CD14-positive monocyte (primary cell): Measurements from ENCODE around the gene CCDC38. TPM values are rescaled to one million over a fixed set of nuclear protein-coding genes. Genes with fewer than 3 reads are reported as not detected.

Experiments used
- DNase-seq, 3 donors: peaks; one replicate each; pipeline ENCODE4 v3.0.0-alpha.2; 2011 to 2022
- H2AFZ ChIP-seq: 2 replicates; pipeline ENCODE4 v1.6.0; 2012; ENCODE audit warnings: mild to moderate bottlenecking, low read depth, low read length, inconsistent platforms; ENCODE audit not compliant: insufficient read depth, poor library complexity, severe bottlenecking
- H3K27ac ChIP-seq, 2 donors: 1 replicate in 1 of 2; 2 replicates in 1 of 2; pipeline ENCODE4 v1.5.1; 2012 to 2013; ENCODE audit warnings: low read length in 2 of 2, control low read depth in 1 of 2, inconsistent platforms in 1 of 2, low read depth in 1 of 2, mild to moderate bottlenecking in 1 of 2
- H3K27me3 ChIP-seq, 2 donors: one replicate each; pipeline versions ENCODE4 v1.6.0 to v1.6.1; 2011 to 2013; ENCODE audit warnings: low read length in 2 of 2; ENCODE audit not compliant: control insufficient read depth in 2 of 2, insufficient read depth in 2 of 2
- H3K36me3 ChIP-seq, 2 donors: replicated peaks in 1 of 2; 1 replicate in 1 of 2; 2 replicates in 1 of 2; pipeline versions ENCODE4 v1.5.1 to v1.6.1; 2012 to 2013; ENCODE audit warnings: low read length in 2 of 2, control low read depth in 1 of 2, inconsistent platforms in 1 of 2, mild to moderate bottlenecking in 1 of 2; ENCODE audit not compliant: insufficient read depth in 2 of 2, control insufficient read depth in 1 of 2
- H3K4me1 ChIP-seq, 2 donors: 1 replicate in 1 of 2; 2 replicates in 1 of 2; pipeline versions ENCODE4 v1.5.1 to v1.6.1; 2012 to 2013; ENCODE audit warnings: low read length in 2 of 2, control low read depth in 1 of 2, inconsistent platforms in 1 of 2, mild to moderate bottlenecking in 1 of 2, moderate library complexity in 1 of 2; ENCODE audit not compliant: insufficient read depth in 2 of 2, control insufficient read depth in 1 of 2
- H3K4me2 ChIP-seq: replicated peaks from 2 replicates; pipeline ENCODE3; 2012; ENCODE audit warnings: low read length, moderate library complexity, mild to moderate bottlenecking; ENCODE audit not compliant: poor library complexity, severe bottlenecking; ENCODE audit errors: extremely low read depth
- H3K4me3 ChIP-seq, 3 experiments: fragments of 200-600 bp in 1 of 3; sonication (generic) in 1 of 3; replicated peaks in 1 of 3; 1 replicate in 2 of 3; 2 replicates in 1 of 3; pipeline ENCODE4 v1.5.1; 2011 to 2013; ENCODE audit warnings: low read length in 3 of 3, mild to moderate bottlenecking in 3 of 3, control low read depth in 2 of 3, low read depth in 2 of 3, inconsistent platforms in 1 of 3, moderate library complexity in 1 of 3
- H3K79me2 ChIP-seq: 2 replicates; pipeline ENCODE4 v1.6.0; 2012; ENCODE audit warnings: mild to moderate bottlenecking, control low read depth, inconsistent platforms, low read length, moderate library complexity; ENCODE audit not compliant: insufficient read depth
- H3K9ac ChIP-seq: 2 replicates; pipeline ENCODE4 v1.6.0; 2017; ENCODE audit warnings: low read length, mild to moderate bottlenecking; ENCODE audit not compliant: insufficient read depth, poor library complexity, severe bottlenecking
- H3K9me3 ChIP-seq, 2 donors: replicated peaks in 1 of 2; 1 replicate in 1 of 2; 2 replicates in 1 of 2; pipeline versions ENCODE4 v1.5.1 to v1.6.1; 2012 to 2013; ENCODE audit warnings: low read length in 2 of 2, control low read depth in 1 of 2; ENCODE audit not compliant: control insufficient read depth in 1 of 2, insufficient read depth in 1 of 2
- H4K20me1 ChIP-seq: 2 replicates; pipeline ENCODE4 v1.6.0; 2012; ENCODE audit warnings: mild to moderate bottlenecking, low read length, control low read depth, moderate library complexity; ENCODE audit not compliant: insufficient read depth
- H3K27ac Mint-ChIP-seq, 7 donors: one replicate each; pipeline ENCODE4 v1.8.0; 2020; ENCODE audit warnings: mild to moderate bottlenecking in 7 of 7, mixed read lengths in 7 of 7, moderate library complexity in 6 of 7, inconsistent platforms in 2 of 7
- H3K27me3 Mint-ChIP-seq, 3 donors: one replicate each; pipeline ENCODE4 v1.8.0; 2021 to 2022; ENCODE audit warnings: low read depth in 3 of 3, mild to moderate bottlenecking in 3 of 3, mixed read lengths in 3 of 3, moderate library complexity in 3 of 3, inconsistent platforms in 1 of 3
- H3K36me3 Mint-ChIP-seq, 2 donors: one replicate each; pipeline ENCODE4 v1.8.0; 2020; ENCODE audit warnings: mixed read lengths in 2 of 2, inconsistent platforms in 1 of 2, mild to moderate bottlenecking in 1 of 2
- H3K4me1 Mint-ChIP-seq: one replicate; pipeline ENCODE4 v1.8.0; 2020; ENCODE audit warnings: mild to moderate bottlenecking, mixed read lengths
- H3K4me3 Mint-ChIP-seq, 2 donors: one replicate each; pipeline ENCODE4 v1.8.0; 2020; ENCODE audit warnings: mild to moderate bottlenecking in 2 of 2, mixed read lengths in 2 of 2, moderate library complexity in 1 of 2
- H3K9me3 Mint-ChIP-seq, 7 donors: one replicate each; pipeline ENCODE4 v1.8.0; 2020 to 2022; ENCODE audit warnings: mixed read lengths in 7 of 7, mild to moderate bottlenecking in 6 of 7, moderate library complexity in 6 of 7, inconsistent platforms in 2 of 7
- CTCF ChIP-seq: fragments of 200-600 bp; IDR thresholded peaks from one replicate; pipeline ENCODE4 v1.8.0; 2022; ENCODE audit warnings: antibody characterized with exemption, mild to moderate bottlenecking
- WGBS: methylation state at CpG from one replicate; pipeline ENCODE4 v1.1.5; 2013; ENCODE audit warnings: missing lambda C conversion rate; ENCODE audit not compliant: insufficient coverage; 5-methylcytosine and 5-hydroxymethylcytosine counted together
- intact Hi-C, 2 donors: fragments of 100-400 bp; cut with micrococcal nuclease; formaldehyde crosslinking; loops; one replicate each; pipeline versions ENCODE4 v1.15.0 to v1.15.1; 2023
- polyA plus RNA-seq, 3 donors: library from polyadenylated mRNA; depleted of rRNA in 1 of 3; unstranded in 2 of 3; stranded (reverse) in 1 of 3; fragments of 300-500 nt in 2 of 3; fragments of >200 nt in 1 of 3; fragmentation: Illumina TruSeq in 2 of 3; gene quantifications; 1 replicate in 2 of 3; 2 replicates in 1 of 3; pipeline ENCODE4 v1.2.3, GENCODE V29; 2012 to 2021

The CCDC38 gene
- polyA plus RNA-seq, 3 donors, result not detected

- Mint-ChIP-seq H3K4me1 (peaks cover 11% of the 10 kb centered on the region), H3K36me3 (no peaks in the 10 kb centered on the region), H3K9me3 (no peaks in the 10 kb centered on the region), H3K27me3 (peaks cover 0 to 1% (median 0%) of the 10 kb centered on the region in 3 donors), H3K4me3 (no peak overlapping the region), H3K27ac (no peak overlapping the region)
- no peak overlapping the region for H3K9ac ChIP-seq
- no peaks in the 10 kb centered on the region for H3K9me3 ChIP-seq
- 95% methylated on average over 20 of the region's 27 CpGs for WGBS
- no peak overlapping the region for H3K4me3 ChIP-seq
- H3K36me3 ChIP-seq, result no peaks in the 10 kb centered on the region
- TF ChIP-seq CTCF, result no peak
- H4K20me1 ChIP-seq, result no peaks in the 10 kb centered on the region
- H3K4me2 ChIP-seq, result no peak overlapping the region
- no peak overlapping the region for H2AFZ ChIP-seq
- no peak overlapping the region for H3K27ac ChIP-seq
- no peaks in the 10 kb centered on the region for H3K27me3 ChIP-seq
- no peaks in the 10 kb centered on the region for H3K79me2 ChIP-seq
- DNase-seq, result no peak
- intact Hi-C loops, result no loop called here
- H3K4me1 ChIP-seq, result peaks cover 3 to 8% of the 10 kb centered on the region in 2 donors
Observed at GRCh38 chr12:95956557-95957145, 14.2 kb upstream of the CCDC38 start.

GRCh38 chr12:95955549-95956159, 13.2 kb upstream of the CCDC38 start:
- 100% methylated on average over 3 of the region's 7 CpGs for WGBS
- Mint-ChIP-seq H3K27ac (no peak overlapping the region), H3K9me3 (no peaks in the 10 kb centered on the region)

More at GRCh38 chr12:95955549-95956159, 13.2 kb upstream of the CCDC38 start:
- no peaks in the 10 kb centered on the region for H4K20me1 ChIP-seq
- H3K9ac ChIP-seq, result no peak overlapping the region
- TF ChIP-seq CTCF, result no peak
- Mint-ChIP-seq H3K36me3 (no peaks in the 10 kb centered on the region), H3K27me3 (peaks cover 0 to 1% (median 0%) of the 10 kb centered on the region in 3 donors), H3K4me3 (no peak overlapping the region), H3K4me1 (peaks cover 18% of the 10 kb centered on the region)
- H3K4me1 ChIP-seq, result peaks cover 3 to 15% of the 10 kb centered on the region in 2 donors
- no peak overlapping the region for H3K4me2 ChIP-seq
- intact Hi-C loops, result no loop called here
- no peak overlapping the region for H3K27ac ChIP-seq
- no peak overlapping the region for H2AFZ ChIP-seq
- no peaks in the 10 kb centered on the region for H3K27me3 ChIP-seq
- H3K36me3 ChIP-seq, result no peaks in the 10 kb centered on the region
- H3K79me2 ChIP-seq, result no peaks in the 10 kb centered on the region
- DNase-seq, result no peak
- no peak overlapping the region for H3K4me3 ChIP-seq
- no peaks in the 10 kb centered on the region for H3K9me3 ChIP-seq
